NOMO-1 (cell line): ENCODE measurements around the gene IQCC.

Experiments used
- DNase-seq, 2 experiments: peaks; one replicate each; lab custom pipeline; 2025; ENCODE audit not compliant: unreplicated experiment in 2 of 2; lab: John Stamatoyannopoulos, UW

The IQCC gene

DNA sequence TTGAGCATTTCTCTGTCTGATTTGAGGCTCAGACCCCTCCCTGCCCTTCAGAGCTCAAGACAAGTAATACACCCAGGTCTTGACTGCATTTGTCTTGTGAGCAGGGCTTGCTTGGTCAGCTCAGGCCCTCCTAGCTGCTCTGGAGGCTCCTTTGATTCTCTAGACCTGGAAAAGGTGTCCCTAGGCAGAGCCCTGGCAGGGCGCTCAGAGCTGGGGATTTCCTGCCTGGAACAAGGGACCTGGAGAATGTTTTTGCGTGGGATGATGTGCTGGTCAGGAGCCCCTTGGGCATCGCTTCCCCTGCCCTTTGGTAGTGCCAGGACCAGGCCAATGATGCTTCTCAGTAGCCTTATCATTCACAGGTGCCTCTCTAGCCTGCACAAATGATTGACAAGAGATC is 9.9 kb upstream of the IQCC start:
- DNase-seq: no peak

DNA sequence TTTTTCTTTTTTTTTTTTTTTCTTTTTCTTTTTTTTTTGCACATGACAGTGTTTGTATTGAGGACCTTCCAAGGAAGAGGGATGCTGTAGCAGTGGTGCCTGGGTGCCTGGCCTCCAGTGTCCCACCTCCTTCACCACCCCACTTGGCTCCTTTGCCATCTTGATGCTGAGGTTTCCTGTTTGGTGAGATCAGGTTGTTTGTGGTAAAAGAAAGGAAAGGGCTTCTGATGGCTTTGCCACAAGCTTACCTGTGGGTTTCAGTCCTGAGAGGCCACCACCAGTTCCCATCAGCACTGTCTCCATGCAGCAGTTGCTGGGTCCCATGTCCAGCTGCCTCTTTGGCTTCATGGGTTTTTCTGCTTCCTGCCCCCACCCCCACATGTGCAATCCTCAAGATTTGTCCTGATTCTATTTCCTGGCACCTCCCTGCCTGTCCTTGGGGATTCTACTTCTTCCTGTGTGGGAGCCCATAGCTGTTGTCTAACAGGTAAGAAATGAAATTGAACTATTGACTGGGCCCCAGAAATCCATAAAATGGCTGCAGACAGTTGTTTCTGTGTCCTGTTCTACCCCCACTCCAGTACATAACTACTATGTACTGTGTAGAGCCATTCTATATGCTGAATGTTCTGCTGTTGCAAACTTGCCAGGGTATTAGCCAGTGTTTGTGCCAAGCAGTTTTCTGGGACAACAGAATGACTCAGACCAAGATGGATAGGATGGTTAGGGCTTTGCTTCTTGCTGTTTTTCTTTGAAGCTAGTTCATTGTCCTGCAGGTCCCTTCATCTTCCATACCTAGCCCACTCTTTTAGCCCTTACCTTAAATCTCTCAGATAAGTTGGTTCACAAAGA is 9.3 kb upstream of the IQCC start:
- no peak for DNase-seq

DNA sequence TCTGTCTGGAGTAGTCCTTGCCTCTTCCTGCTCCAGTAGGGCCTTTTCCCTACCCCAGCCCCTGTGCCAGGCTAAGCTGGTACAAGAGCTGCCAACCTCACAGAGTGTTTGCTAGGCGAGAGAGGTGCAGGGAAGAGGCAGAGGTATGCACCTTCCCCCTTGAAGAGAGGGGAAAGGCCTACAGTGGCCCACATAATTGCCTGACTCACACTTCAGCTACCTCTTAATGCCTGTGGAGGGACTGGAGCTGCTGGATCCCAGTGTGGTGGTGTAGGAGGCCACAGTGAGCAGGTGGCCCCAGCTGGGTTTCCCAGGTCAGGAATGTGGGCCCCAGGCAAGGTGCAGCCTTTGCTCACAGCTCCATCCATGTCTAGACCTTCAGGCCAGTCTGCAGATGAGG is 8.4 kb upstream of the IQCC start:
- no peak for DNase-seq

DNA sequence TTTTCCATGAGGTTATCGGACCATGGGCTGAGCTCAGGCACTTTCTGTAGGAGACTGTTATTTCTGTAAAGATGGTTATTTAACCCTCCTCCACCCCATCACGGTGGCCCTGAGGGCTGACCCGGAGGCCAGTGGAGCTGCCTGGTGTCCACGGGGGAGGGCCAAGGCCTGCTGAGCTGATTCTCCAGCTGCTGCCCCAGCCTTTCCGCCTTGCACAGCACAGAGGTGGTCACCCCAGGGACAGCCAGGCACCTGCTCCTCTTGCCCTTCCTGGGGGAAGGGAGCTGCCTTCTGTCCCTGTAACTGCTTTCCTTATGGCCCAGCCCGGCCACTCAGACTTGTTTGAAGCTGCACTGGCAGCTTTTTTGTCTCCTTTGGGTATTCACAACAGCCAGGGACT is 7.6 kb upstream of the IQCC start:
- no peak for DNase-seq

DNA sequence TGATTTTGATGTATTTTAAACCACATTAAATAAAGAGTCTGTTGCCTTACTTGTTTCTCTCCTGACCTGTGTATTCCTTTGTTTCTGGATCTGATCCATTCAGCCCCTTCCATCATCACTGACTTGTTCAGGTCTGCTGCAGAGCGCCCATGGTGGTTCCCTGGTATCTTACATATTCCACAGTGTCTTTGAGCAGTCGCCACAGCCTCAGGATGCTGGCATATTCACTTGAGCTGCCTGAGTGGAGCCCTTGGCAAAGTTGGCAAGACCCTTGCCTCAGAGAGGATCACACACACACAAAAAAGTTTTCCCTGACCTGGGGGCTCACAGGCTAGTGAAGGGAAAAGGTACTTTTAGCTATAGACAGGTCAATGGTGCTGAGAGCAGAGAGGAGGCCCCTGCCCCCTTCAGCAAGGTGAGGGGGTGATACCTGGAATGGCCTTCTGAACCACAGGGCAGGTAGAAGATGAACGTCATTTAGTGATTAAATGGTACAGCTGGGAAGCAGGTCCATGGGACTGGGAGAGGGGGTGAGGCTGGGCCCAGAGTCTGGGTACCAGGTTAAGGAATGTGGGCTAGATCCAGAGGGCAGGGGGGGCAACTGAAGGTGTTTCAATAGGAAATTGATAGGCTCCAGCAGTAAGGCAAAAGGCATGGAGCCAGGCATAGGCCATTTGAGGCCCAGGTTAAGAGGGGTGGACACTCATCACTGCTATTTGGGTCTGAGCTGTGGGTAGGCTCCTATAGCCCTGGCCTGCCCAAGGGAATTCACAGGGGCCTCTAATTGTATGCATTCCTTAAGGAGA is 7.0 kb upstream of the IQCC start:
- no peak for DNase-seq

DNA sequence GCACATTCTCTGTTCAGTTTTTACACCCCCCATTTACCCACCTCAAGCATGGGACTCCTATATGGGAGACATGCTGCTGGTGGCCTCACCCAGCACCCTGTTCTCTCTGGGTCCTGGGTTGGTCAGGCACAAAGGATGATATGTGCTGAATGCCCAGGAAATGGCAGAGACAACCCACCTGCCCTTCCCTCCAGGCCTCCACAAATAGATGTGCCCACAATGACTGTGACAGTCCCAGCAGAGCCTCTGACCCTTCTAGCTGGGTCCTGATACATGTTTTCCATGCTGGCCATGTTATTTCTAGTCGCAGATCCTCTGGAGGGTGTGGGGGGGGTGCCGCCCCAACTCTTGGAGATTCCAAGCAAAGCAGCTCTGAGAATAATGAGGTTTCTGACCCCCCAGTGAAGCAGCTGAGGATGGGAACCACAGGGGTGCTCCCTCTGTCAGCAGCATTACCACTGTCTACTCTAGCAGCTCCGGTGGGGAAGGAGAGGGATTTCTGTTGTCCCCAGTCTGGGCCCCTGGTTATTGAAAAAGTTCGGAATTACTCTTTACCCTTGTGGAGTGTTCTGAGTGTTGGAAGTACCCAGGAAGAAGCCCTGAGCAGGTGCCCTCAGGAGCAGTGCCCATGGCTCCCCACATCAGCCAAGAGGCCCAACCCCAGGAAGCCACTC is 6.3 kb upstream of the IQCC start:
- no peak for DNase-seq

DNA sequence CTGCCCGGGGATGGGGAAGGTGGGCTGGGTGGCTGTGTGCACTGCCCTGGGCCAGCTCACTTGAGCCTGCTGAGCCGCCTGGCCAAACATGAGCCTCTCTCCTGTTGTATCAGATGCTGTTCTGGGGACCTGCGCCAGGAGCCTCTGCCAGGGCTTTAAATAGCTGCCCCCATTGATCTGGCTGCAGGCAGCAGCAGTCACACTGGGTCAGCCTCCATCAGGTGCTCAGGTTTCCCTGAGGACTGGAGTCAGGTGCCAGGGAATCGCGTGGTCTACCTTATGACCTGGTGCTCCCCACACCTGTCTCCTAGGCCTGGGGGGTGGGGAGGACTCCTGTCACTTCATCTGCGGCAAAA is 5.8 kb upstream of the IQCC start:
- DNase-seq: no peak

DNA sequence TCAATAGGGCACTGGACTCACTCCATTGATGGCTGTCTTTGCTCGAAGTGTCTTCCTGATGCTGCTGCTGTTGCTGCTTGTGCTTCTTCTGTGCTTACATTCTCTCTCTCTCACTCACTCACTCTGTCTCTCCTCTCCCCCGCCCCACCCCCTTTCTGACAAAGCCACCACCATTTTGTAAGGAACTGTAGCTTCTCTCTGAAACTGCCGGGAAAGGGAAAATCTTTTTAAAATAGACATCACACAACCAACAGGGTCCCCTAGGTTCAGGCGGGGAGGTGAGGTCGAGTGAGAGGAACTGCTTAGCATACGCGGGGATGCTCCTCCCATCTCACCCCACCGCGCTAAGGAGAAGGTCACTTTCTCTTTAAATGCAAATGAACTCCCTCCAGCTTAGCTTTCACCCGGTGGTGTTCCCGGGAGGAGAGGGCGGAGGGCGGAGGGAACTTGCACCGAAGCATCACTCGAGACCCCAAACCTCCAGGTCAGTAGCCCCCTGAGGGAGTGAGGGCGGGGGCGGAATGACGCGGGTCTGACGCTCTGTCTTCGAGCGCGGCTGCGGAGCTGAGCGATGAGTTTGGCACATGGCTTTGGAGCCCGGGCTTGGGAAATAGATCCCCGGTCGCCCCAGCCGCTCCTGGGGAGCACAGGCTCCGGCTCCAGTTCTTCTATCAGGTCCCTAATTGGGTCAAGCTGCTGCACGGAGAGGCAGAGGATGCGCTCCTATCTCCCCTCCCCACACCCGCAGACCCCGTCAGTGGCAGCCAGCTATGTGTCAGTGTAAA is 5.1 kb upstream of the IQCC start, which contains the start of gene CCDC28B:
Gene CCDC28B (plus strand): TSS at position 370 of the 785 bp plus-strand sequence. CDS start 1,341 bp downstream, outside the sequence.
- peak; percentile 67 to 73 for DNase-seq

DNA sequence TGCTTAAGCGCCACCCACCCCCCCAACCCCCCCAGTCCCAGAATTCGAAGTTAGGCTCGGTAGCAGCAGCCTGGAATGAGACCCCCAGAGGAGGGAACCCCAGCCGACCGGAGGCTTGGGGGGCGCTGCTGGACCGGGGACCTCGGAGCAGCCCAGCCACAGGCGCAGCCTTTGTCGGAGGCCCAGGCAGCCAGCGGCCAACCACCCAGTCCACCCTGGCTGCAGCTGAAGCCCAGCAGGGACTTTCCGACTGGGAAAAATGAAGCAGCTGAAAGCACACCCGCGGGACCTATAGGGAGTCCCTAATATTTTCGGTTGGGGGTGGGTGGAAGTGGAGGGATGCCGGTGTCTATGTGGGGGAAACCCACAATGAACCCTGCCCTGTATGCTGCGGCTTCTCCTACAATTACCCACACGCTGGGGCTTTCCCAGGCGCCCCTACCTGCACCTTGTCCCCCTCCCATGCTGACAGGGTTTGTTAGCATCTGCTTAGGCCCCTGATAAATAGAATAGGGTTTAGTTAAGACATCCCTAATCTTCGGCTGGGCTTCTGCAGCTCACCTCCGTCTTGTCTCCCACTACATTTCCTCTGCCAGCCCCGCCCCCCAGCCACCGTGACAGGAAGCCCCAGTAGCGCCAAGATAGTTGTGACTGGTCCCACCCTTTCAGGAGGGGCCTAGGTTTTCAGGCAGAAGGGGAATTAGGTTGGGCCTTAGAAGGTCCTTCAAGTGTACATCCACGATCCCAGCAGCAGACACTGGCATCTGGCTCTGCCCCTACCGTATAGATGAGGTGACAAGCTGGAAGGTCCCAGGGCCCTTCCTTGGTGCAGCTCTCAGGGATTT is 4.2 kb upstream of the IQCC start:
- DNase-seq: peak; percentile 50 to 69

DNA sequence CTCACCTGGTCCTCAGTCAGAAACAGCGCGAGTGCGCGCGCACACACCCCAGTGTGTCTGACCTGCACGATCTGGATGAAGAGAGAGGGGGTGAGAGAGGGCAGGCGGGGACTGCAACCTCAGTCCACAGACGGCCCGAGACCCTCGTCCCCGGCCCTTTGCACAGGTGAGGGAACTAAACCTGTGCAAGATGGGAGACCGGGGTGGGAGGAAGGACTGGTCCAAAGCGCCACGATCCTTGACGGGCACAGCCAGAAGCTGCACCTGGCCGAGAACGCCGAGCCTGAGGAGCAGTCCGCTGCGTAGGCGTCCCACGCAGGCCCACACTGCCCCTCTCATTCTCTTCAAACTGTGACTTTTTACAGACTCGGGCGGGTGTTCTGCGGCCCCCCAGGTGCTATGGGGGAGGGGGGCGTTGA is 519 bp upstream of the IQCC start:
- no peak for DNase-seq

DNA sequence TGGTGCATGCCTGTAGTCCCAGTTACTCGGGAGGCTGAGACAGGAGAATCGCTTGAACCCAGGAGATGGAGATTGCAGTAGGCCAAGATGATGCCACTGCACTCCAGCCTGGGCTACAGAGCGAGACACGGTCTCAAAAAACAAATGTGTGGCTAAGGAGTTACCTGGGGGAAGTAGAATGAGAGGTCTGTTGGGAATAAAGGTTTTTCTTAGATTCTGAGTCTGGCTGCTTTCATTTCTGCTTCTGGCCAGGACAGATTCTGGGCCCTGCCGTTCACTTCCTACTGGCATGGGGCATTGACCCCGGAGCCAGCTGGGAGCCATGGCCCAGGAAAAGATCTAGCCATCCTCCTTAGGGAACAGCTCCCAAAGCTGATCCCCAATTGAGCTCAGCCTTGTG is 3.0 kb downstream of the IQCC start:
- no peak for DNase-seq

DNA sequence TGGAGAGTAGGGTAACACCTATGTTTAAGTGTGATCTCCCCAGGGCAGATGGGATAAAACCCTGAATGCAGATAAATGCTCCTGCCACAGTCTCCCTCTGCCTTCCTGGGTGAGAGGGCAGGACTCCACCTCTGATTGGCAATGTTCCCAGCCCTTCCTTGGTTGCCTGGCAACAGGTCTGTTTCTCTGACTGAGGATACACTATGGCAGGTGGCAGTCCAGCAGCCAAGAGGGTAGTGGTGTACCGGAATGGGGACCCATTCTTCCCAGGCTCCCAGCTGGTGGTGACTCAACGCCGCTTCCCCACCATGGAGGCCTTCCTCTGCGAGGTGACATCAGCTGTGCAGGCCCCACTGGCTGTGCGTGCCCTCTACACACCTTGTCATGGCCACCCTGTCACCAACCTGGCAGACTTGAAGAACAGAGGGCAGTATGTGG is 3.4 kb downstream of the IQCC start, which contains the start of gene DCDC2B:
Gene DCDC2B (plus strand): TSS at position 199 of the 438 bp plus-strand sequence. CDS start 5 bp downstream, at position 204.
- DNase-seq: no peak

DNA sequence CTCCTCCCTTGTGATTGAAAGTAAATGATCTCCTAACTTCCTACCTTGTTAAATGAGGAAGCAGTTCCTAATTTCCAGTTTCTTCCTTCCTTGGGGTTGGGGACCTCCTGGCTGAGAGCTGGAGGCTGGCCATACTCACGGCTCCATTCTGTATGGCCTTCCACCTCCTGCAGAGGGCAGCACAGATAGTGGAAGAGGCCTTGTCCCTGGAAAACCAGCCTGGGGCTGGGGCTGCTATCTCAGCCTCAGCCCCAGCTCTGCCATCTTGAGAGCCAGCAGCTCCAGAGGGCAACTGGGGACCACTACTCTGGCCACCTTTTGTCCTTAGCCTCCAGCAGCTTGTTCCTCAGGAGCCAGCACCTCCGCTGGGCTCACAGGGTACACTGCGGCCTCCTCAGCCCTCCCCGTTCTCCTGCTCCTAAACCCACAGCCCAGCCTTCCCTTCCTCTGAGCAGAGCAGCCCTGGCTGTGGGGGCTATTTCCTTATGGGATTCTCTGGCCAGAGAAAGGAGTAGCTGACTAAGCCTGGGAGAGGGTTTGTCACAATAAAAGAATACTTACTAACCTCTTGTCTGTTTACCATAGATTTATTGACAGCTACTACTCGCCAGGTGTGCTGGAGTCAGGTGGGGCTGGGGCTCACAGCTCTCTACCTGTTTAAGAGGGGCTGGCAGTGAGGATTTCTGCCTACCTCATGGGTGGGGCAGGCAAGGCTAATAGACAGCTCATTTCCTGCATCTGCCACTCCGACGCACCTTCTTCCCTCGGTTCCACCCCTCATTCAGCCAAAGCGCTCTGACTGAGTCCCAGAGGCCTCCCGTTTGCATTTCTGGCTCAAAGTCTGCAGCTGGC is 10.4 kb downstream of the IQCC start:
- DNase-seq: peak; percentile 24 to 26

DNA sequence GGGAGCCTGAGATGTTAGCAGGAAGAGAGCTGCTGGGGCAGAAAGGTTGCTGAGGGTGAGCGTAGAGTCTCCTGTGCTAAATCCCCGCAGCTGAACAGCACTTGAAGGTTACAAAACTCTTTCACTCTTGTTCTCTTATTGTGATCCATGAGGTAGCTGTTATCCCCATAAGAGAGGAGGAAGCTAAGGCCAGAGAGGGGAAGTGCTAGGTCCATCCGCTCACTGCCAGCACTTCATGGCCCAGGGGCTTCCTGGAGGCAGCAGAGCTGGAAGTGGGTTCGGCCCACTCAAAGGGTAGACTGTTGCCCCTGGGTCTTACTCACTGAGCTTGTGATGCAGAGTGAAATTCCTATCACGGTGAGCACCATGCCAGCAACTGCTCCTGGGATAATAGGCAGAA is 11.1 kb downstream of the IQCC start:
- no peak for DNase-seq

DNA sequence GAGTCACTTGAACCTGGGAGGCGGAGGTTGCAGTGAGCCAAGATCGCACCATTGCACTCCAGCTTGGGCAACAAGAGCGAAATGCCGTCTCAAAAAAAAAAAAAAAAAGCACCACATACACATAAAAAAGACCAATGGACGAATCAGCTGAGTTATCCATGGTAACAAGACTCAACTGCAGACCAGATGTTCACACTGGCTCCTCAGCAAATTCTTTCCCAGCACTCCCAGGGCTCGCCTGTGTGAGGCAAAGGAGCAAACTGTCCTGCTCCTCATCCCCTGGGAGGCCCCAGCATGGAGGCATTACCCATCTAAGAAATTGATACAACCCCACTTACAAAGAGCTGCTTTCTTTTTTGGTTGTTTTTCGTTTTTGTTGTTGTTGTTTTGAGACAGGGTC is 13.6 kb downstream of the IQCC start:
- DNase-seq: no peak

DNA sequence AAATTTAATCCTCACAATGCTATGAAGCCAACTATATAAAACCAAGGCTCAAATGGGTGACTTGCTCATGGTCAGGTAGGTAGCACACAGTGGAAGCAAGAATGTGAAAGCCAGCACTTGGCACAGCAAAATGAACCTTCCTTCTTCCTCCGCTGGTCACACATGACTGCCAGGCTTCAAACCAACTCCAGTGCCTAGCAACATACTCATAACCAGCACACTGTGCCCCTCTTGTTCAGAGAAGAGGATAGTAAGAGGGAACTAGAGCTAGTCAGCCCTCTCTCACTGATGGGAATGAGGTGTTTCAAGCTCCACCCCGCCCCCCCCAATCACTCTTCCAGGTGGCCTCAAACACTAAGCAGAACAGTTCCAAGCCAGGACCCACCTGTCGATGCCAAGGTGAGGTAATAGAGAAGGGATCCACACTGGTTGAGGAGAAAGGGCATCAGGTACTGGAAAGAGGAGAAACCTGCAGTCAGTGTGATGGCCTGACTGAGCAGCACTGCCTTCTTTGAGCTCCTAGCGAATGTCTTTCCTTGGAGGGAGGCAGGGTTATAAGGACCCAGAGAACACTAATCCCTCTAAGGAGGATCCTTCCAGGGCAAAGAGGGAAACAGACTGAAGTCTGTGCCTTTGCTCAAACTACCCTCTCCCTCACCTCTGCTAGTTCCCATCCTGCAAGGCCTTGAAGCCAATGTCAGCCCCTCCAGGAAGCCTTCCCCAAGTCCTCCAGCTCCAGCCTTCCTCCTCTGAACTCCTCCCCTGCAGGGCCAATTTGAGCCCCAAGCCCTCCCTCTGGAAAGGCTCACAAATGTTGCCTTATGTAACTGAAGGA is 15.5 kb downstream of the IQCC start:
- no peak for DNase-seq

DNA sequence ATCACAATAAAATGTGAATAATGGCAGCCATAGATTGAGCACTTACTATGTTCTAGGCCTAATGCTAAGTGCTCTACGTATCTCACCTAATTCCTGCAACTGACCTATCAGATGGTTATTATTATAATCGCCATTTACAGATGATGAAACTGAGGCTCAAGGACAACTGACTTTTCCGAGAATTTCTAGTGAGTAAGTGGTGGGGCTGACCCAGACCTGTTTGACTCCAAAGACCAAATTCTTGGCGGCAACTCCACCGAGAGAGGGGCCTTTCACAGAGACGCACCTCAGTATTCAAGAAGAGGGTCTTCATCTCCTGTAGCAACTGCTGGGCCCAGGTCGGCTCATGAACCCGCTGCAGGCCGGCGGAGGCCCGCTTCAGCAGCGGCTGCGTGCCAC is 16.1 kb downstream of the IQCC start:
- no peak for DNase-seq
